PC-9 (cell line): ENCODE results near the gene PPFIBP1.

ENCODE experiments used
- EZH2 ChIP-seq: fragments of 200-600 bp; sonication (generic); IDR thresholded peaks from 2 replicates; pipeline ENCODE4 v1.8.0; 2017; ENCODE audit warnings: antibody characterized with exemption, low read depth
- TF ChIP-seq, protein P1 (sequence below): fragments of 200-600 bp; sonication (generic); conservative IDR thresholded peaks from 2 replicates; pipeline ENCODE4 v1.6.1; 2017; ENCODE audit warnings: mixed run types, antibody characterized with exemption, mild to moderate bottlenecking, moderate library complexity

DNA sequence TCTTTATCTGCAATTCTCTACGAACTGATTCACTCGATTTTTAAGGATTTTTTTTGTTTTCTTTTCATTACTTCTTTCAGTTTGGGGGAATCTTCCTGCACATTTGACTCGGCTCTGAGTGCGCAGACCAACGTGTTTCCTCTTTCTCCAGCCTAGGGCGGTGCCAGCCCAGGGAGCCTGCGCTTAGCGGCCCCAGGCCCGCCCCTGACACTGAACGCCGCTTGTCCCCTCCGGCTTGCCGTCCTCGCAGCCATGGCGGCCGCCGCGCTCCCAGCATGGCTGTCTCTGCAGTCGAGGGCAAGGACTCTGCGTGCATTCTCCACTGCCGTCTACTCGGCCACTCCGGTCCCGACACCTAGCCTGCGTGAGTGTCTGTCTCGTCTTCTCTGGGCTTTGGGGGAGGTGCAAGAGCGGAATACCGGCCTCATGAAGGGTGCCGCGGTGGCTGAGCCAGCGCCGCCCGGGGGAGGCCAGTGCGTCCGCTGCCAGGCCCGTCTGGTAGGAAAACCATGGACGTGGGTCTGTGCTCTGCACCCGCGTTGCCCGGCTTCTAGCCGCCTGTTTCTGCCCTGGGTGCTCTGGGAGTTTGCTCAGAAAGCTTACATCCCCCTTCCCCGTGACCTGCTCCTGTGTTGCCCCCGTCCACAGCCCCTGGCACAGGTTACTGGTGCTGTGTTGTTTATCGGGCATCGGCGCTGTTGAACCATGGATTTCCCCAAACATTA, 186.7 kb downstream of the PPFIBP1 start, which contains the start of gene MRPS35:
- TF ChIP-seq, protein P1, sequence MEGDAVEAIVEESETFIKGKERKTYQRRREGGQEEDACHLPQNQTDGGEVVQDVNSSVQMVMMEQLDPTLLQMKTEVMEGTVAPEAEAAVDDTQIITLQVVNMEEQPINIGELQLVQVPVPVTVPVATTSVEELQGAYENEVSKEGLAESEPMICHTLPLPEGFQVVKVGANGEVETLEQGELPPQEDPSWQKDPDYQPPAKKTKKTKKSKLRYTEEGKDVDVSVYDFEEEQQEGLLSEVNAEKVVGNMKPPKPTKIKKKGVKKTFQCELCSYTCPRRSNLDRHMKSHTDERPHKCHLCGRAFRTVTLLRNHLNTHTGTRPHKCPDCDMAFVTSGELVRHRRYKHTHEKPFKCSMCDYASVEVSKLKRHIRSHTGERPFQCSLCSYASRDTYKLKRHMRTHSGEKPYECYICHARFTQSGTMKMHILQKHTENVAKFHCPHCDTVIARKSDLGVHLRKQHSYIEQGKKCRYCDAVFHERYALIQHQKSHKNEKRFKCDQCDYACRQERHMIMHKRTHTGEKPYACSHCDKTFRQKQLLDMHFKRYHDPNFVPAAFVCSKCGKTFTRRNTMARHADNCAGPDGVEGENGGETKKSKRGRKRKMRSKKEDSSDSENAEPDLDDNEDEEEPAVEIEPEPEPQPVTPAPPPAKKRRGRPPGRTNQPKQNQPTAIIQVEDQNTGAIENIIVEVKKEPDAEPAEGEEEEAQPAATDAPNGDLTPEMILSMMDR: no peak
- TF ChIP-seq EZH2: no peak
